Naive thymus-derived CD4-positive, alpha-beta T cell (primary cell): ENCODE data around the gene CELA3B. TPM values are rescaled to one million over a fixed set of nuclear protein-coding genes. Genes with fewer than 3 reads are reported as not detected.

Experiments used
- ATAC-seq: fragments of 150-1000 bp; cut with Tn5 transposase; 2 replicates; pipeline ENCODE4 v1.10.0; 2021; ENCODE audit warnings: mild to moderate bottlenecking, moderate library complexity
- CTCF ChIA-PET: fragments of 350-600 bp; sonication (Branson Sonifier 250); formaldehyde crosslinking; loops from one replicate; lab custom pipeline; 2021; ENCODE audit warnings: antibody characterized with exemption; lab: Charles Lee
- POLR2A ChIA-PET: fragments of 350-600 bp; sonication (Branson Sonifier 250); formaldehyde crosslinking; loops from one replicate; lab custom pipeline; 2021; ENCODE audit warnings: antibody characterized with exemption, inconsistent platforms; lab: Charles Lee
- DNase-seq, 9 donors: peaks; one replicate each; pipeline versions ENCODE4 v3.0.0 to v3.0.0-alpha.2; 2020 to 2022; ENCODE audit warnings: mixed read lengths in 1 of 9
- H3K27ac ChIP-seq: one replicate; pipeline ENCODE4 v1.7.0; 2013; ENCODE audit warnings: mild to moderate bottlenecking, low read depth, low read length, moderate library complexity
- H3K27me3 ChIP-seq, 2 donors: one replicate each; pipeline ENCODE4 v1.7.0; 2013; ENCODE audit warnings: low read length in 2 of 2, mild to moderate bottlenecking in 2 of 2, moderate library complexity in 2 of 2; ENCODE audit not compliant: control insufficient read depth in 2 of 2, insufficient read depth in 2 of 2
- H3K36me3 ChIP-seq, 3 experiments: 1 replicate in 2 of 3; 2 replicates in 1 of 3; pipeline ENCODE4 v1.7.0; 2013; ENCODE audit warnings: low read length in 3 of 3, mild to moderate bottlenecking in 3 of 3, moderate library complexity in 1 of 3; ENCODE audit not compliant: insufficient read depth in 3 of 3, control insufficient read depth in 2 of 3
- H3K4me1 ChIP-seq, 2 donors: one replicate each; pipeline ENCODE4 v1.7.0; 2013; ENCODE audit warnings: low read length in 2 of 2, mild to moderate bottlenecking in 2 of 2, moderate library complexity in 1 of 2; ENCODE audit not compliant: control insufficient read depth in 2 of 2, insufficient read depth in 2 of 2
- H3K4me3 ChIP-seq: 2 replicates; pipeline ENCODE4 v1.7.0; 2013; ENCODE audit warnings: mild to moderate bottlenecking, low read length
- H3K9me3 ChIP-seq, 3 experiments: 1 replicate in 2 of 3; 2 replicates in 1 of 3; pipeline ENCODE4 v1.7.0; 2013; ENCODE audit warnings: low read length in 3 of 3; ENCODE audit not compliant: control insufficient read depth in 2 of 3
- H3K27ac Mint-ChIP-seq, 9 donors: one replicate each; pipeline ENCODE4 v1.8.0; 2020 to 2022; ENCODE audit warnings: mixed read lengths in 9 of 9, mild to moderate bottlenecking in 8 of 9, moderate library complexity in 5 of 9, inconsistent platforms in 2 of 9
- H3K27me3 Mint-ChIP-seq, 5 donors: one replicate each; pipeline ENCODE4 v1.8.0; 2021 to 2022; ENCODE audit warnings: mixed read lengths in 5 of 5, mild to moderate bottlenecking in 1 of 5
- H3K36me3 Mint-ChIP-seq, 5 donors: one replicate each; pipeline ENCODE4 v1.8.0; 2020 to 2022; ENCODE audit warnings: mixed read lengths in 5 of 5, mild to moderate bottlenecking in 3 of 5, inconsistent platforms in 1 of 5
- H3K4me1 Mint-ChIP-seq, 7 donors: one replicate each; pipeline ENCODE4 v1.8.0; 2020 to 2022; ENCODE audit warnings: mixed read lengths in 7 of 7, mild to moderate bottlenecking in 3 of 7, inconsistent platforms in 1 of 7
- H3K4me3 Mint-ChIP-seq, 10 donors: one replicate each; pipeline ENCODE4 v1.8.0; 2020 to 2022; ENCODE audit warnings: mild to moderate bottlenecking in 10 of 10, mixed read lengths in 10 of 10, moderate library complexity in 6 of 10, inconsistent platforms in 2 of 10
- H3K9me3 Mint-ChIP-seq, 11 donors: one replicate each; pipeline ENCODE4 v1.8.0; 2020 to 2022; ENCODE audit warnings: mixed read lengths in 11 of 11, mild to moderate bottlenecking in 4 of 11, inconsistent platforms in 1 of 11, moderate library complexity in 1 of 11
- intact Hi-C, 2 donors: fragments of 100-400 bp; cut with micrococcal nuclease; formaldehyde crosslinking; loops; one replicate each; pipeline ENCODE4 v1.15.1; 2023
- polyA plus RNA-seq, 2 donors: library from polyadenylated mRNA; unstranded; fragments of 300-500 nt; fragmentation: Illumina TruSeq; gene quantifications; one replicate each; pipeline ENCODE4 v1.2.3, GENCODE V29; 2021
- total RNA-seq, 6 experiments: library from RNA in 5 of 6; stranded (reverse) in 5 of 6; gene quantifications; 1 replicate in 5 of 6; 2 replicates in 1 of 6; pipeline ENCODE4 v1.2.3 and lab custom pipeline; 2021 to 2026

The CELA3B gene
- total and polyA plus RNA-seq, 7 experiments from 2014 or later, result not detected

- Mint-ChIP-seq H3K36me3 (peaks cover 7 to 9% (median 8%) of the 10 kb centered on the region in 5 donors), H3K27me3 (no peaks in the 10 kb centered on the region), H3K4me3 (peak overlapping the region; percentile 89 to 97 (median 94)), H3K9me3 (peaks cover 0 to 4% (median 0%) of the 10 kb centered on the region in 11 donors), H3K4me1 (peaks cover 33 to 76% (median 59%) of the 10 kb centered on the region in 7 donors), H3K27ac (peak overlapping the region; percentile 95 to 100 (median 98))
- Histone ChIP-seq H3K4me3 (peak overlapping the region; percentile 91), H3K4me1 (peaks cover 23 to 28% of the 10 kb centered on the region in 2 donors), H3K9me3 (no peaks in the 10 kb centered on the region), H3K27ac (peak overlapping the region; percentile 99), H3K27me3 (no peaks in the 10 kb centered on the region), H3K36me3 (peaks cover 0 to 4% (median 0%) of the 10 kb centered on the region in 3 experiments)
- intact Hi-C loops, result loop anchor here (1.0 to 10.0 kb wide), 10 partner anchors 14 to 731 kb away; partner anchors contain the start of genes USP48 (in 2 of the 2), CDC42 (in 1 of the 2) and ECE1 (in 1 of the 2)
- peak; percentile 83 for ATAC-seq
- DNase-seq, result peak; percentile 68 to 94 (median 89)
- POLR2A ChIA-PET, result interaction anchor here (0.7 to 25.0 kb wide), 18 partner anchors 10 to 700 kb away, joined by 3 to 774 read pairs (median 6); partner anchors contain the start of genes CDC42 and USP48
- CTCF ChIA-PET, result interaction anchor here (0.6 to 5.3 kb wide), 7 partner anchors 9 to 68 kb away, joined by 3 to 56 read pairs (median 11); partner anchors contain the start of gene CDC42
Observed at GRCh38 chr1:22025368-22026155, 48.7 kb downstream of the CELA3B start.

- peaks cover 0 to 4% (median 0%) of the 10 kb centered on the region in 11 donors for H3K9me3 Mint-ChIP-seq
- Histone ChIP-seq H3K4me3 (no peak overlapping the region), H3K36me3 (peaks cover 0 to 4% (median 0%) of the 10 kb centered on the region in 3 experiments), H3K4me1 (peaks cover 23 to 41% of the 10 kb centered on the region in 2 donors), H3K9me3 (no peaks in the 10 kb centered on the region), H3K27ac (peak overlapping the region; percentile 99), H3K27me3 (no peaks in the 10 kb centered on the region)
- CTCF ChIA-PET, result interaction anchor here (2.5 kb wide), 1 partner anchor 11 kb away, joined by 19 read pairs; no protein-coding TSS in a partner anchor
- H3K4me1 Mint-ChIP-seq, result peaks cover 39 to 84% (median 66%) of the 10 kb centered on the region in 7 donors
- peaks cover 7 to 12% (median 9%) of the 10 kb centered on the region in 5 donors for H3K36me3 Mint-ChIP-seq
- intact Hi-C loops, result loop anchor here in 1 of 2 donors (10.0 kb wide), 1 partner anchor 732 kb away; the partner anchor contains the start of gene ECE1
- ATAC-seq (no peak), DNase-seq (peak in 1 of 9 donors; percentile 29)
- POLR2A ChIA-PET, result interaction anchor here (1.1 to 25.0 kb wide), 4 partner anchors 12 to 80 kb away, joined by 3 to 774 read pairs (median 158); partner anchors contain the start of gene CDC42
- H3K27ac Mint-ChIP-seq, result peak overlapping the region; percentile 66 to 100 (median 98)
- H3K4me3 Mint-ChIP-seq, result peak overlapping the region; percentile 51 to 97 (median 92)
- H3K27me3 Mint-ChIP-seq, result no peaks in the 10 kb centered on the region
Observed at GRCh38 chr1:22026924-22027289, 50.1 kb downstream of the CELA3B start.

GRCh38 chr1:22030057-22030456 is 53.2 kb downstream of the CELA3B start:
- intact Hi-C loops, result no loop called here
- peaks cover 9 to 32% of the 10 kb centered on the region in 2 donors for H3K4me1 ChIP-seq
- no peak for DNase-seq
- H3K27ac ChIP-seq, result peak overlapping the region; percentile 71
- H3K36me3 ChIP-seq, result peaks cover 0 to 4% (median 0%) of the 10 kb centered on the region in 3 experiments
- Mint-ChIP-seq H3K27me3 (no peaks in the 10 kb centered on the region), H3K36me3 (peaks cover 7 to 12% (median 9%) of the 10 kb centered on the region in 5 donors), H3K9me3 (peaks cover 0 to 4% (median 0%) of the 10 kb centered on the region in 11 donors), H3K4me1 (peaks cover 32 to 79% (median 61%) of the 10 kb centered on the region in 7 donors), H3K4me3 (peak overlapping the region in 7 of 10 donors; percentile 2 to 35 (median 21)), H3K27ac (peak overlapping the region in 8 of 9 donors; percentile 53 to 97 (median 92))
- CTCF ChIA-PET, result interaction anchor here (0.6 to 2.0 kb wide), 4 partner anchors 9 to 75 kb away, joined by 3 to 5 read pairs (median 3); no protein-coding TSS in a partner anchor
- POLR2A ChIA-PET, result interaction anchor here (1.0 to 25.0 kb wide), 4 partner anchors 9 to 62 kb away, joined by 3 to 774 read pairs (median 158); partner anchors contain the start of gene CDC42
- no peak overlapping the region for H3K4me3 ChIP-seq
- no peaks in the 10 kb centered on the region for H3K27me3 ChIP-seq
- no peak for ATAC-seq
- H3K9me3 ChIP-seq, result no peaks in the 10 kb centered on the region

GRCh38 chr1:22030473-22030872 is 53.7 kb downstream of the CELA3B start:
- Mint-ChIP-seq H3K27me3 (no peaks in the 10 kb centered on the region), H3K36me3 (peaks cover 6 to 12% (median 9%) of the 10 kb centered on the region in 5 donors), H3K9me3 (peaks cover 0 to 4% (median 0%) of the 10 kb centered on the region in 11 donors), H3K4me3 (peak overlapping the region in 3 of 10 donors; percentile 31 to 60 (median 35)), H3K4me1 (peaks cover 32 to 83% (median 61%) of the 10 kb centered on the region in 7 donors), H3K27ac (peak overlapping the region in 8 of 9 donors; percentile 53 to 97 (median 92))
- H3K36me3 ChIP-seq, result peaks cover 0 to 2% (median 0%) of the 10 kb centered on the region in 3 experiments
- ChIA-PET CTCF (interaction anchor here (0.6 to 2.0 kb wide), 7 partner anchors 8 to 75 kb away, joined by 3 to 8 read pairs (median 4); no protein-coding TSS in a partner anchor), POLR2A (interaction anchor here (0.6 to 25.0 kb wide), 6 partner anchors 8 to 1242 kb away, joined by 3 to 774 read pairs (median 4); partner anchors contain the start of gene CDC42)
- intact Hi-C loops, result no loop called here
- peaks cover 9 to 32% of the 10 kb centered on the region in 2 donors for H3K4me1 ChIP-seq
- H3K27ac ChIP-seq, result peak overlapping the region; percentile 71
- DNase-seq, result no peak
- H3K27me3 ChIP-seq, result no peaks in the 10 kb centered on the region
- no peak for ATAC-seq
- no peaks in the 10 kb centered on the region for H3K9me3 ChIP-seq
- H3K4me3 ChIP-seq, result no peak overlapping the region

GRCh38 chr1:22031214-22031962 is 54.6 kb downstream of the CELA3B start:
- H3K27ac Mint-ChIP-seq, result peak overlapping the region; percentile 63 to 97 (median 92)
- peaks cover 6 to 32% of the 10 kb centered on the region in 2 donors for H3K4me1 ChIP-seq
- peaks cover 28 to 75% (median 56%) of the 10 kb centered on the region in 7 donors for H3K4me1 Mint-ChIP-seq
- H3K36me3 Mint-ChIP-seq, result peaks cover 0 to 9% (median 6%) of the 10 kb centered on the region in 5 donors
- peak overlapping the region; percentile 71 for H3K27ac ChIP-seq
- H3K4me3 ChIP-seq, result peak overlapping the region; percentile 12
- H3K9me3 ChIP-seq, result no peaks in the 10 kb centered on the region
- CTCF ChIA-PET, result interaction anchor here (0.8 to 2.0 kb wide), 6 partner anchors 8 to 29 kb away, joined by 3 to 8 read pairs (median 4); partner anchors contain the start of gene CDC42
- peaks cover 0 to 1% (median 0%) of the 10 kb centered on the region in 11 donors for H3K9me3 Mint-ChIP-seq
- H3K27me3 ChIP-seq, result no peaks in the 10 kb centered on the region
- intact Hi-C loops, result loop anchor here (1.0 kb wide), 1 partner anchor 8 kb away; no protein-coding TSS in a partner anchor
- DNase-seq (peak; percentile 18 to 74 (median 57)), ATAC-seq (peak; percentile 91)
- POLR2A ChIA-PET, result interaction anchor here (0.9 to 25.0 kb wide), 7 partner anchors 8 to 74 kb away, joined by 3 to 774 read pairs (median 4); partner anchors contain the start of gene CDC42
- H3K4me3 Mint-ChIP-seq, result peak overlapping the region; percentile 48 to 85 (median 78)
- no peaks in the 10 kb centered on the region for H3K27me3 Mint-ChIP-seq
- H3K36me3 ChIP-seq, result no peaks in the 10 kb centered on the region
